ENCODE results near the gene ANTXR2. TPM values are rescaled to one million over a fixed set of nuclear protein-coding genes. Genes with fewer than 3 reads are reported as not detected.

Gene ANTXR2
- total and polyA plus RNA-seq, 2 of the 8 experiments (the other 6 are each of a cell fraction or from before 2014, with no cell fraction given), result 1.1 to 7.5 TPM

DNA sequence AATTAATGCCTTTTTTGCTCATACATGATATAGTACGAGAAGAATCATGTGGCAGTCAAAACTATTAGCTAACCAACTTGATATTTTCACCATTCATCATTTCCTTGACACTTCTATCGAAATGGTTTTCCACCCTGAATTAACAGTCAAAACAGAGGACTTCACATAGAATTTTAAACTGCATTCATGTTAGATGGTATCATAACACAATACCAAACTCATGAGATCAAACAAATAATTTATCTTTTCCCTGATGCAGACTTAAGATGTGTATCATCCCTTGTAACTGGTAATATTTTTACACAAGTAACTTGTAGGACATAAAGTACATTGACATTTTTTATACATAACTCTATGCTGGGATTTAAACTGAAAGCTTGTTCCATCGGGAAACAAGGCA lies 18.2 kb upstream of the ANTXR2 start (continued):
- TF ChIP-seq, protein P1, sequence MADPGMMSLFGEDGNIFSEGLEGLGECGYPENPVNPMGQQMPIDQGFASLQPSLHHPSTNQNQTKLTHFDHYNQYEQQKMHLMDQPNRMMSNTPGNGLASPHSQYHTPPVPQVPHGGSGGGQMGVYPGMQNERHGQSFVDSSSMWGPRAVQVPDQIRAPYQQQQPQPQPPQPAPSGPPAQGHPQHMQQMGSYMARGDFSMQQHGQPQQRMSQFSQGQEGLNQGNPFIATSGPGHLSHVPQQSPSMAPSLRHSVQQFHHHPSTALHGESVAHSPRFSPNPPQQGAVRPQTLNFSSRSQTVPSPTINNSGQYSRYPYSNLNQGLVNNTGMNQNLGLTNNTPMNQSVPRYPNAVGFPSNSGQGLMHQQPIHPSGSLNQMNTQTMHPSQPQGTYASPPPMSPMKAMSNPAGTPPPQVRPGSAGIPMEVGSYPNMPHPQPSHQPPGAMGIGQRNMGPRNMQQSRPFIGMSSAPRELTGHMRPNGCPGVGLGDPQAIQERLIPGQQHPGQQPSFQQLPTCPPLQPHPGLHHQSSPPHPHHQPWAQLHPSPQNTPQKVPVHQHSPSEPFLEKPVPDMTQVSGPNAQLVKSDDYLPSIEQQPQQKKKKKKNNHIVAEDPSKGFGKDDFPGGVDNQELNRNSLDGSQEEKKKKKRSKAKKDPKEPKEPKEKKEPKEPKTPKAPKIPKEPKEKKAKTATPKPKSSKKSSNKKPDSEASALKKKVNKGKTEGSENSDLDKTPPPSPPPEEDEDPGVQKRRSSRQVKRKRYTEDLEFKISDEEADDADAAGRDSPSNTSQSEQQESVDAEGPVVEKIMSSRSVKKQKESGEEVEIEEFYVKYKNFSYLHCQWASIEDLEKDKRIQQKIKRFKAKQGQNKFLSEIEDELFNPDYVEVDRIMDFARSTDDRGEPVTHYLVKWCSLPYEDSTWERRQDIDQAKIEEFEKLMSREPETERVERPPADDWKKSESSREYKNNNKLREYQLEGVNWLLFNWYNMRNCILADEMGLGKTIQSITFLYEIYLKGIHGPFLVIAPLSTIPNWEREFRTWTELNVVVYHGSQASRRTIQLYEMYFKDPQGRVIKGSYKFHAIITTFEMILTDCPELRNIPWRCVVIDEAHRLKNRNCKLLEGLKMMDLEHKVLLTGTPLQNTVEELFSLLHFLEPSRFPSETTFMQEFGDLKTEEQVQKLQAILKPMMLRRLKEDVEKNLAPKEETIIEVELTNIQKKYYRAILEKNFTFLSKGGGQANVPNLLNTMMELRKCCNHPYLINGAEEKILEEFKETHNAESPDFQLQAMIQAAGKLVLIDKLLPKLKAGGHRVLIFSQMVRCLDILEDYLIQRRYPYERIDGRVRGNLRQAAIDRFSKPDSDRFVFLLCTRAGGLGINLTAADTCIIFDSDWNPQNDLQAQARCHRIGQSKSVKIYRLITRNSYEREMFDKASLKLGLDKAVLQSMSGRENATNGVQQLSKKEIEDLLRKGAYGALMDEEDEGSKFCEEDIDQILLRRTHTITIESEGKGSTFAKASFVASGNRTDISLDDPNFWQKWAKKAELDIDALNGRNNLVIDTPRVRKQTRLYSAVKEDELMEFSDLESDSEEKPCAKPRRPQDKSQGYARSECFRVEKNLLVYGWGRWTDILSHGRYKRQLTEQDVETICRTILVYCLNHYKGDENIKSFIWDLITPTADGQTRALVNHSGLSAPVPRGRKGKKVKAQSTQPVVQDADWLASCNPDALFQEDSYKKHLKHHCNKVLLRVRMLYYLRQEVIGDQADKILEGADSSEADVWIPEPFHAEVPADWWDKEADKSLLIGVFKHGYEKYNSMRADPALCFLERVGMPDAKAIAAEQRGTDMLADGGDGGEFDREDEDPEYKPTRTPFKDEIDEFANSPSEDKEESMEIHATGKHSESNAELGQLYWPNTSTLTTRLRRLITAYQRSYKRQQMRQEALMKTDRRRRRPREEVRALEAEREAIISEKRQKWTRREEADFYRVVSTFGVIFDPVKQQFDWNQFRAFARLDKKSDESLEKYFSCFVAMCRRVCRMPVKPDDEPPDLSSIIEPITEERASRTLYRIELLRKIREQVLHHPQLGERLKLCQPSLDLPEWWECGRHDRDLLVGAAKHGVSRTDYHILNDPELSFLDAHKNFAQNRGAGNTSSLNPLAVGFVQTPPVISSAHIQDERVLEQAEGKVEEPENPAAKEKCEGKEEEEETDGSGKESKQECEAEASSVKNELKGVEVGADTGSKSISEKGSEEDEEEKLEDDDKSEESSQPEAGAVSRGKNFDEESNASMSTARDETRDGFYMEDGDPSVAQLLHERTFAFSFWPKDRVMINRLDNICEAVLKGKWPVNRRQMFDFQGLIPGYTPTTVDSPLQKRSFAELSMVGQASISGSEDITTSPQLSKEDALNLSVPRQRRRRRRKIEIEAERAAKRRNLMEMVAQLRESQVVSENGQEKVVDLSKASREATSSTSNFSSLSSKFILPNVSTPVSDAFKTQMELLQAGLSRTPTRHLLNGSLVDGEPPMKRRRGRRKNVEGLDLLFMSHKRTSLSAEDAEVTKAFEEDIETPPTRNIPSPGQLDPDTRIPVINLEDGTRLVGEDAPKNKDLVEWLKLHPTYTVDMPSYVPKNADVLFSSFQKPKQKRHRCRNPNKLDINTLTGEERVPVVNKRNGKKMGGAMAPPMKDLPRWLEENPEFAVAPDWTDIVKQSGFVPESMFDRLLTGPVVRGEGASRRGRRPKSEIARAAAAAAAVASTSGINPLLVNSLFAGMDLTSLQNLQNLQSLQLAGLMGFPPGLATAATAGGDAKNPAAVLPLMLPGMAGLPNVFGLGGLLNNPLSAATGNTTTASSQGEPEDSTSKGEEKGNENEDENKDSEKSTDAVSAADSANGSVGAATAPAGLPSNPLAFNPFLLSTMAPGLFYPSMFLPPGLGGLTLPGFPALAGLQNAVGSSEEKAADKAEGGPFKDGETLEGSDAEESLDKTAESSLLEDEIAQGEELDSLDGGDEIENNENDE (IDR thresholded peaks at IDR 0.05; ENCODE audit: insufficient replicate concordance, low read length), result no peak

All from H1 (cell line).